B cell (primary cell): Measurements from ENCODE around the gene GJC1. TPM values are rescaled to one million over a fixed set of nuclear protein-coding genes. Genes with fewer than 3 reads are reported as not detected.

Experiments
- ATAC-seq: fragments of 200-7000 bp; cut with Tn5 transposase; one replicate; pipeline ENCODE4 v1.10.0; 2021; ENCODE audit warnings: low read depth, mild to moderate bottlenecking, moderate number of reproducible peaks, moderate library complexity
- CTCF ChIA-PET: fragments of 350-600 bp; sonication (Branson Sonifier 250); formaldehyde crosslinking; loops from one replicate; lab custom pipeline; 2021; ENCODE audit warnings: antibody characterized with exemption, inconsistent platforms; lab: Charles Lee
- POLR2A ChIA-PET: fragments of 350-600 bp; sonication (Branson Sonifier 250); formaldehyde crosslinking; loops from one replicate; lab custom pipeline; 2021; ENCODE audit warnings: antibody characterized with exemption; lab: Charles Lee
- DNase-seq: peaks from one replicate; pipeline ENCODE4 v3.0.0; 2013
- H2AFZ ChIP-seq: 2 replicates; pipeline ENCODE4 v1.6.1; 2012; ENCODE audit warnings: mild to moderate bottlenecking, low read depth, low read length; ENCODE audit not compliant: insufficient read depth, poor library complexity, severe bottlenecking
- H3K27ac ChIP-seq, 2 donors: 1 replicate in 1 of 2; 2 replicates in 1 of 2; pipeline ENCODE4 v1.5.1; 2012 to 2013; ENCODE audit warnings: low read length in 2 of 2, mild to moderate bottlenecking in 2 of 2, moderate library complexity in 1 of 2
- H3K27me3 ChIP-seq, 4 experiments: fragments of 200-600 bp in 1 of 4; sonication (generic) in 1 of 4; replicated peaks in 1 of 4; 1 replicate in 2 of 4; 2 replicates in 2 of 4; pipeline versions ENCODE4 v1.6.1 to v1.7.0; 2013 to 2016; ENCODE audit warnings: low read length in 3 of 4, mild to moderate bottlenecking in 2 of 4, mixed read lengths in 1 of 4, moderate library complexity in 1 of 4; ENCODE audit not compliant: insufficient read depth in 4 of 4, control insufficient read depth in 3 of 4; ENCODE audit errors: control extremely low read depth in 1 of 4
- H3K36me3 ChIP-seq, 2 experiments: replicated peaks in 1 of 2; 1 replicate in 1 of 2; 2 replicates in 1 of 2; pipeline versions ENCODE4 v1.6.1 to v1.7.1; 2013; ENCODE audit warnings: low read length in 1 of 2; ENCODE audit not compliant: insufficient read depth in 2 of 2, control insufficient read depth in 1 of 2; ENCODE audit errors: control extremely low read depth in 1 of 2, extremely low read depth in 1 of 2
- H3K4me1 ChIP-seq, 2 donors: fragments of 200-600 bp in 1 of 2; sonication (generic) in 1 of 2; 1 replicate in 1 of 2; 2 replicates in 1 of 2; pipeline versions ENCODE4 v1.5.1 to v1.6.1; 2013 to 2017; ENCODE audit warnings: low read length in 2 of 2; ENCODE audit not compliant: control insufficient read depth in 2 of 2, insufficient read depth in 2 of 2
- H3K4me2 ChIP-seq: replicated peaks from 2 replicates; pipeline ENCODE3; 2012; ENCODE audit warnings: mild to moderate bottlenecking, low read depth, low read length; ENCODE audit not compliant: poor library complexity, severe bottlenecking
- H3K4me3 ChIP-seq, 5 experiments: fragments of 200-600 bp in 1 of 5; sonication (generic) in 1 of 5; 1 replicate in 3 of 5; 2 replicates in 2 of 5; pipeline versions ENCODE4 v1.5.1 to v1.7.0; 2011 to 2016; ENCODE audit warnings: low read length in 4 of 5, mild to moderate bottlenecking in 4 of 5, low read depth in 2 of 5, control low read depth in 1 of 5, moderate library complexity in 1 of 5; ENCODE audit not compliant: insufficient read depth in 1 of 5; ENCODE audit errors: control extremely low read depth in 1 of 5, extremely low read depth in 1 of 5
- H3K79me2 ChIP-seq: fragments of 200-600 bp; sonication (generic); one replicate; pipeline ENCODE4 v1.6.0; 2016; ENCODE audit warnings: low read length; ENCODE audit not compliant: control insufficient read depth, insufficient read depth
- H3K9ac ChIP-seq: fragments of 200-600 bp; sonication (generic); 2 replicates; pipeline ENCODE4 v1.6.1; 2017; ENCODE audit warnings: mild to moderate bottlenecking, low read length, moderate library complexity
- H3K9me3 ChIP-seq, 3 donors: one replicate each; pipeline versions ENCODE4 v1.6.1 to v1.7.1; 2013; ENCODE audit warnings: low read length in 2 of 3; ENCODE audit not compliant: control insufficient read depth in 2 of 3, insufficient read depth in 1 of 3; ENCODE audit errors: control extremely low read depth in 1 of 3
- H4K20me1 ChIP-seq: 2 replicates; pipeline ENCODE4 v1.6.0; 2012; ENCODE audit warnings: mild to moderate bottlenecking, low read length; ENCODE audit not compliant: insufficient read depth, control insufficient read depth, poor library complexity, severe bottlenecking
- H3K27ac Mint-ChIP-seq: one replicate; pipeline ENCODE4 v1.8.0; 2021; ENCODE audit warnings: mixed read lengths
- H3K27me3 Mint-ChIP-seq: one replicate; pipeline ENCODE4 v1.8.0; 2021; ENCODE audit warnings: mixed read lengths
- H3K4me1 Mint-ChIP-seq: one replicate; pipeline ENCODE4 v1.8.0; 2021; ENCODE audit warnings: mixed read lengths
- H3K4me3 Mint-ChIP-seq: one replicate; pipeline ENCODE4 v1.8.0; 2021; ENCODE audit warnings: mixed read lengths
- H3K9me3 Mint-ChIP-seq: one replicate; pipeline ENCODE4 v1.8.0; 2022; ENCODE audit warnings: mixed read lengths; ENCODE audit not compliant: insufficient read depth
- EZH2 ChIP-seq: IDR thresholded peaks from 2 replicates; pipeline ENCODE4 v1.6.1; 2012; ENCODE audit warnings: borderline replicate concordance, low read depth, mild to moderate bottlenecking, moderate library complexity, low read length; ENCODE audit not compliant: insufficient read depth, poor library complexity, severe bottlenecking
- WGBS: methylation state at CpG from one replicate; pipeline ENCODE4 v1.1.5; 2013; ENCODE audit warnings: missing lambda C conversion rate; ENCODE audit not compliant: insufficient coverage; 5-methylcytosine and 5-hydroxymethylcytosine counted together
- intact Hi-C: fragments of 100-400 bp; cut with micrococcal nuclease; formaldehyde crosslinking; loops from one replicate; pipeline ENCODE4 v1.10.0; 2022
- polyA plus RNA-seq: library from polyadenylated mRNA; depleted of rRNA; stranded (reverse); fragments of >200 nt; gene quantifications from 2 replicates; pipeline ENCODE4 v1.2.3, GENCODE V29; 2012
- total RNA-seq, 2 donors: library from RNA; stranded (reverse); fragments of 120-200 nt in 1 of 2; gene quantifications; 1 replicate in 1 of 2; 2 replicates in 1 of 2; pipeline versions ENCODE4 v1.2.3 to v1.2.4, GENCODE V29; 2013 to 2022
- TF ChIP-seq, protein P1 (sequence below): fragments of 200-600 bp; IDR thresholded peaks from one replicate; pipeline ENCODE4 v1.8.0; 2022; ENCODE audit warnings: antibody characterized with exemption, mild to moderate bottlenecking

Gene GJC1
- total and polyA plus RNA-seq, 2 donors (not counting 1 experiment from before 2014, with no cell fraction given), result not detected

DNA sequence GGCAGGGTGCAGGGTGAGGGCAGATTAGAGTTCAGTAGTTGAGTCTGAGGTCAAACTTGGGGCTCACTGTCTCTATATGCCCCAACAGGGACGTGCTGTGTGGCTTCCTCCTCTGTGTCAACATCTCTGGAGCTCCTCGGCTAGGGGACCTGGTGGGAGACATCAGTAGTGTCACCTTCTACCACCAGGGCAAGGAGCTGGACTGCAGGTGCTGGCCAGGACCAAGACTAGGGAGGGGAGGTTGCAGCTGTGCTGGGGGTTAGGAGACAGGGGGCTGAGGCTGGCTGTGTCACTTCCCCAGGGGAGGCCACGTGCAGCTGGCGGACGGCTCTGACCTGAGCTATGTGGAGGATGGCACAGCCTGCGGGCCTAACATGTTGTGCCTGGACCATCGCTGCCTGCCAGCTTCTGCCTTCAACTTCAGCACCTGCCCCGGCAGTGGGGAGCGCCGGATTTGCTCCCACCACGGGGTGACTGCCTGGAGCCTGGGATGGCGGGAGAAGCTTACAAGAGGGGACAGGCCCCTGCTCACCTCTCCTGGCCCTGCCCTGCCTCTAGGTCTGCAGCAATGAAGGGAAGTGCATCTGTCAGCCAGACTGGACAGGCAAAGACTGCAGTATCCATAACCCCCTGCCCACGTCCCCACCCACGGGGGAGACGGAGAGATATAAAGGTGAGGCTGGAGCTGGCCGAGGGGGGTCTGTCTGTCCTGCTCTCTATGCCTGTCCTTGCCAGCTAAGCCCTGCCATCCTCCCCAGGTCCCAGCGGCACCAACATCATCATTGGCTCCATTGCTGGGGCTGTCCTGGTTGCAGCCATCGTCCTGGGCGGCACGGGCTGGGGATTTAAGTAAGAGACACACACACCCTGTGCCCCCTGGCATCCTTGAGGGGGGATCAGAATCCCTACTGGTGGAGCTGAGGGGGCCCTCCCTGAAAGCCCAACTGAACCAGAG lies 52.4 kb downstream of the GJC1 start:
- DNase-seq, result no peak
- CTCF ChIA-PET, result interaction anchor here (0.6 to 11.1 kb wide), 9 partner anchors 17 to 321 kb away, joined by 3 to 208 read pairs (median 3); partner anchors contain the start of gene NMT1
- intact Hi-C loops, result no loop called here

More for the DNA sequence above, 52.4 kb downstream of the GJC1 start:
- Histone ChIP-seq H3K4me2 (no peak overlapping the region), H2AFZ (no peak overlapping the region), H3K27me3 (peaks cover 0 to 40% (median 4%) of the 10 kb centered on the region in 4 experiments), H3K27ac (no peak overlapping the region), H3K9me3 (peaks cover 0 to 8% (median 0%) of the 10 kb centered on the region in 3 donors), H3K4me3 (no peak overlapping the region), H3K9ac (no peak overlapping the region), H3K79me2 (no peaks in the 10 kb centered on the region), H4K20me1 (no peaks in the 10 kb centered on the region), H3K4me1 (peaks cover 17 to 26% of the 10 kb centered on the region in 2 donors), H3K36me3 (no peaks in the 10 kb centered on the region)
- no peak for ATAC-seq
- H3K9me3 Mint-ChIP-seq, result no peaks in the 10 kb centered on the region
- TF ChIP-seq, protein P1, sequence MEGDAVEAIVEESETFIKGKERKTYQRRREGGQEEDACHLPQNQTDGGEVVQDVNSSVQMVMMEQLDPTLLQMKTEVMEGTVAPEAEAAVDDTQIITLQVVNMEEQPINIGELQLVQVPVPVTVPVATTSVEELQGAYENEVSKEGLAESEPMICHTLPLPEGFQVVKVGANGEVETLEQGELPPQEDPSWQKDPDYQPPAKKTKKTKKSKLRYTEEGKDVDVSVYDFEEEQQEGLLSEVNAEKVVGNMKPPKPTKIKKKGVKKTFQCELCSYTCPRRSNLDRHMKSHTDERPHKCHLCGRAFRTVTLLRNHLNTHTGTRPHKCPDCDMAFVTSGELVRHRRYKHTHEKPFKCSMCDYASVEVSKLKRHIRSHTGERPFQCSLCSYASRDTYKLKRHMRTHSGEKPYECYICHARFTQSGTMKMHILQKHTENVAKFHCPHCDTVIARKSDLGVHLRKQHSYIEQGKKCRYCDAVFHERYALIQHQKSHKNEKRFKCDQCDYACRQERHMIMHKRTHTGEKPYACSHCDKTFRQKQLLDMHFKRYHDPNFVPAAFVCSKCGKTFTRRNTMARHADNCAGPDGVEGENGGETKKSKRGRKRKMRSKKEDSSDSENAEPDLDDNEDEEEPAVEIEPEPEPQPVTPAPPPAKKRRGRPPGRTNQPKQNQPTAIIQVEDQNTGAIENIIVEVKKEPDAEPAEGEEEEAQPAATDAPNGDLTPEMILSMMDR, result no peak
- TF ChIP-seq EZH2, result no peak
- peak overlapping the region; percentile 55 for H3K4me3 Mint-ChIP-seq
- WGBS, result 77% methylated on average over 19 of the region's 20 CpGs
- POLR2A ChIA-PET, result no interaction called here
- H3K27me3 Mint-ChIP-seq, result peaks cover 8% of the 10 kb centered on the region
- H3K4me1 Mint-ChIP-seq, result peaks cover 22% of the 10 kb centered on the region
- H3K27ac Mint-ChIP-seq, result no peak overlapping the region
